Stomach (tissue), 4 donors: Measurements from ENCODE around the gene OPCML.

ENCODE experiments used
- POLR2A ChIP-seq, 4 donors: fragments of 450-650 bp; IDR thresholded peaks; one replicate each; pipeline ENCODE4 v1.6.1; 2016; ENCODE audit warnings: antibody characterized with exemption in 4 of 4, control low read depth in 2 of 4, mild to moderate bottlenecking in 1 of 4, moderate library complexity in 1 of 4
- TF ChIP-seq, protein P1 (sequence below), 7 experiments: fragments of 450-650 bp in 4 of 7; fragments of 200-600 bp in 3 of 7; sonication (generic) in 3 of 7; IDR thresholded peaks; one replicate each; pipeline ENCODE4 v1.5.1; 2016 to 2019; ENCODE audit warnings: antibody characterized with exemption in 7 of 7, control low read depth in 2 of 7, mild to moderate bottlenecking in 1 of 7

DNA sequence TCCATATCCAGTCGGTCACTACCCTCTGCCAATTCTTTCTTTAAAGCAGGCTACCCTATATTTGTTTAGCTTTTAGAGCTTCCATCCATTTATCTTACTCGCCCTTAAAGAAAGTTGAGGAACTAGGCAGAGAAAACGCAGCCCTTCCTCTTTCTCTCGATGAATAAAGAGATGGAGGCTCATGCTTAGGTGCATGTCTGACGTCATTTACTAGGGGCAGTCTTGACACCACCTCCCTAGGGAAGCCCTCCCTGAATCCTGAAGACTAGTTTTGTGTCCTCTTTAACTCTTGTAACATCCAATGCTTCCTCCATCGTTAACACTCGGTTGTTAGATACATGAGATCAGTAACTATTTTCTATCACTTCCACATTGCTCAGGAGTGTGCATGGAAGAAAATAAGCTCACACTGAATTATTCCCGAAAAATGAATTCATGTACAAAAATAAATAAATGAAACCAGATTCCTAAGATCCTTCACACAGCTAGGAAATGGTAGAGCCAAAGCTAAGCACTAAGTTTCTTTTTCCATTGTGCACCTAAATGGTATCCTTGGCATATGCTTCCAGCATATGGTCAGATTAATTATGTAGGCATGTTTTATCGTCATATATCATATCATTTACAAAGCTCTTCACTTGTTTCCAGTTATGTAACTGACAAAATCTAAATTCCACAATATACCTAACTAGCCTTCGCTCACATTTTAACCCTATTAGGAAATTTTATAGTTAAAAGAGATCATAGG lies 291.2 kb downstream of the OPCML start:
- no peak for TF ChIP-seq POLR2A (IDR thresholded peaks at IDR 0.05)
- TF ChIP-seq, protein P1, sequence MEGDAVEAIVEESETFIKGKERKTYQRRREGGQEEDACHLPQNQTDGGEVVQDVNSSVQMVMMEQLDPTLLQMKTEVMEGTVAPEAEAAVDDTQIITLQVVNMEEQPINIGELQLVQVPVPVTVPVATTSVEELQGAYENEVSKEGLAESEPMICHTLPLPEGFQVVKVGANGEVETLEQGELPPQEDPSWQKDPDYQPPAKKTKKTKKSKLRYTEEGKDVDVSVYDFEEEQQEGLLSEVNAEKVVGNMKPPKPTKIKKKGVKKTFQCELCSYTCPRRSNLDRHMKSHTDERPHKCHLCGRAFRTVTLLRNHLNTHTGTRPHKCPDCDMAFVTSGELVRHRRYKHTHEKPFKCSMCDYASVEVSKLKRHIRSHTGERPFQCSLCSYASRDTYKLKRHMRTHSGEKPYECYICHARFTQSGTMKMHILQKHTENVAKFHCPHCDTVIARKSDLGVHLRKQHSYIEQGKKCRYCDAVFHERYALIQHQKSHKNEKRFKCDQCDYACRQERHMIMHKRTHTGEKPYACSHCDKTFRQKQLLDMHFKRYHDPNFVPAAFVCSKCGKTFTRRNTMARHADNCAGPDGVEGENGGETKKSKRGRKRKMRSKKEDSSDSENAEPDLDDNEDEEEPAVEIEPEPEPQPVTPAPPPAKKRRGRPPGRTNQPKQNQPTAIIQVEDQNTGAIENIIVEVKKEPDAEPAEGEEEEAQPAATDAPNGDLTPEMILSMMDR (IDR thresholded peaks at IDR 0.05), result no peak
